Breast epithelium (tissue), 4 donors: ENCODE data around the gene MYEOV. TPM values are rescaled to one million over a fixed set of nuclear protein-coding genes. Genes with fewer than 3 reads are reported as not detected.

Experiments used
- DNase-seq, 2 donors: peaks; one replicate each; pipeline ENCODE4 v3.0.0-alpha.2; 2019; ENCODE audit warnings: low spot score in 2 of 2
- H3K27ac ChIP-seq, 2 donors: fragments of 200-600 bp; sonication (generic) in 1 of 2; one replicate each; pipeline ENCODE4 v1.5.1; 2016 to 2019; ENCODE audit warnings: mild to moderate bottlenecking in 1 of 2
- H3K27me3 ChIP-seq, 2 donors: fragments of 200-600 bp; sonication (generic) in 1 of 2; one replicate each; pipeline versions ENCODE4 v1.5.1 to v1.6.0; 2017 to 2019; ENCODE audit warnings: control low read depth in 1 of 2, mild to moderate bottlenecking in 1 of 2
- H3K36me3 ChIP-seq: fragments of 200-600 bp; one replicate; pipeline ENCODE4 v1.5.1; 2019
- H3K4me1 ChIP-seq, 2 donors: fragments of 200-600 bp; sonication (generic); one replicate each; pipeline ENCODE4 v1.5.1; 2016 to 2019; ENCODE audit warnings: control low read depth in 1 of 2
- H3K4me3 ChIP-seq, 3 donors: fragments of 200-600 bp; sonication (generic); 1 replicate in 2 of 3; 2 replicates in 1 of 3; pipeline ENCODE4 v1.5.1; 2016 to 2019; ENCODE audit warnings: mild to moderate bottlenecking in 3 of 3, moderate library complexity in 2 of 3
- H3K9me3 ChIP-seq, 2 donors: fragments of 200-600 bp; sonication (generic) in 1 of 2; one replicate each; pipeline ENCODE4 v1.5.1; 2016 to 2019; ENCODE audit warnings: control low read depth in 1 of 2
- POLR2A ChIP-seq: fragments of 450-650 bp; IDR thresholded peaks from one replicate; pipeline ENCODE4 v1.6.1; 2016; ENCODE audit warnings: antibody characterized with exemption, mild to moderate bottlenecking, moderate library complexity
- POLR2AphosphoS5 ChIP-seq, 3 donors: sonication (generic); formaldehyde crosslinking; IDR thresholded peaks; one replicate each; pipeline ENCODE4 v1.6.1; 2017; ENCODE audit warnings: antibody characterized with exemption in 3 of 3
- intact Hi-C: fragments of 100-400 bp; cut with DNase I; formaldehyde crosslinking; loops from one replicate; pipeline ENCODE4 v1.15.1; 2023; ENCODE audit warnings: low total_unique reads
- total RNA-seq, 3 donors: library from RNA; depleted of rRNA; stranded (reverse); fragments of >200 nt; gene quantifications; one replicate each; pipeline ENCODE4 v1.1.0, GENCODE V29; 2016
- TF ChIP-seq, protein P1 (sequence below), 3 donors: fragments of 450-650 bp; IDR thresholded peaks; one replicate each; pipeline ENCODE4 v1.5.1; 2016 to 2017; ENCODE audit warnings: antibody characterized with exemption in 3 of 3, mild to moderate bottlenecking in 3 of 3, moderate library complexity in 3 of 3

The MYEOV gene
- total RNA-seq, 3 donors from 2014 or later = 2.8 to 22.0 (median 18.7) TPM

DNA sequence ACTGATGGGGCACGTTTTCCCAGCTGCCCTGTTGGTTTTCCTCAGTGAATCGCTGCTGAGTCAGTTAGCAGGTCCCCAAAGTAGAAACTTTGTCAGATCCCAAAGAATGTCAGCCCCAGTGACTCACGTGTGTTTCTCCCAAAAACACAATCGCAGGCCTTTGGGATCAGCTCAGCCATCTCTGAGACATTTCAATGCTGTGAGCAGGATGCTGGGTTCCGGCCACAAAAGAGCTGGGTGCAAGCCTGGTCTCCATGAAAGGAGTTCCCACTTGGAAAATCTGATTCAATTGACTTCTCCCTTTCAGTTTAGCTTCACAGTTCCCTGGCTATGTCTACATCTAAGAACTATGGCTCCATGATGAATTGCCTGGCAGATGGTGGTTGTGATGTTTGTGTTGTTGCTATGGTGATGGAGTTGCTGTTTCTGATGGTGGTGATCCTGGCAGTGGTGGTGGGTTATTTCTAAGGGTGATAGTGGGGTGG lies 28.0 kb downstream of the MYEOV start:
- intact Hi-C loops = loop anchor here (2.0 kb wide), 1 partner anchor 39 kb away; no protein-coding TSS in a partner anchor
- H3K4me1 ChIP-seq = no peaks in the 10 kb centered on the region
- DNase-seq = no peak
- no peak overlapping the region for H3K27ac ChIP-seq
- TF ChIP-seq, protein P1, sequence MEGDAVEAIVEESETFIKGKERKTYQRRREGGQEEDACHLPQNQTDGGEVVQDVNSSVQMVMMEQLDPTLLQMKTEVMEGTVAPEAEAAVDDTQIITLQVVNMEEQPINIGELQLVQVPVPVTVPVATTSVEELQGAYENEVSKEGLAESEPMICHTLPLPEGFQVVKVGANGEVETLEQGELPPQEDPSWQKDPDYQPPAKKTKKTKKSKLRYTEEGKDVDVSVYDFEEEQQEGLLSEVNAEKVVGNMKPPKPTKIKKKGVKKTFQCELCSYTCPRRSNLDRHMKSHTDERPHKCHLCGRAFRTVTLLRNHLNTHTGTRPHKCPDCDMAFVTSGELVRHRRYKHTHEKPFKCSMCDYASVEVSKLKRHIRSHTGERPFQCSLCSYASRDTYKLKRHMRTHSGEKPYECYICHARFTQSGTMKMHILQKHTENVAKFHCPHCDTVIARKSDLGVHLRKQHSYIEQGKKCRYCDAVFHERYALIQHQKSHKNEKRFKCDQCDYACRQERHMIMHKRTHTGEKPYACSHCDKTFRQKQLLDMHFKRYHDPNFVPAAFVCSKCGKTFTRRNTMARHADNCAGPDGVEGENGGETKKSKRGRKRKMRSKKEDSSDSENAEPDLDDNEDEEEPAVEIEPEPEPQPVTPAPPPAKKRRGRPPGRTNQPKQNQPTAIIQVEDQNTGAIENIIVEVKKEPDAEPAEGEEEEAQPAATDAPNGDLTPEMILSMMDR (IDR thresholded peaks at IDR 0.05) = no peak
- TF ChIP-seq POLR2AphosphoS5 (IDR thresholded peaks at IDR 0.05) (no peak), POLR2A (no peak)
- no peaks in the 10 kb centered on the region for H3K36me3 ChIP-seq
- no peak overlapping the region for H3K4me3 ChIP-seq
- peaks cover 0 to 8% of the 10 kb centered on the region in 2 donors for H3K9me3 ChIP-seq
- H3K27me3 ChIP-seq = no peaks in the 10 kb centered on the region

DNA sequence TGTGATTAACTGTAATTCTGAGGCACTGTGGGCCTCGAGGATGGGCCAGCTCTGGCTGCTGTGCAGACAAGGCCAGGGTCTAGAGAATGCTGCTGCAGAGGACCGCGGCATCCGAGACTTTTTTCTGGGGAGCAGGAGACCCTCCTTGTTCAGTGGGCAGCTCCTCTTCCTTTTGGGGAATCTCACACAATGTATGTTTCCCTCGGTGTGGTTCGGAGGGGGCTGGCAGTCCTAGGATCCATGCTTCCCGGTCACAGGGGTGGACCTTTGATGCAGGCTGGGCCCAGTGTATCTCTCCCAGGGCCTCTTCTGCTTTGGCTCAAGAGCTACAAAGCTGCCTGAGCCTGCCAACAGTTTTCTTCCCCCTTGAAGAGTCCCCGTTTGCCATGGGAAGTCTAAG lies 31.5 kb downstream of the MYEOV start:
- Histone ChIP-seq H3K36me3 (no peaks in the 10 kb centered on the region), H3K27ac (no peak overlapping the region), H3K4me1 (no peaks in the 10 kb centered on the region), H3K27me3 (no peaks in the 10 kb centered on the region), H3K4me3 (no peak overlapping the region), H3K9me3 (no peaks in the 10 kb centered on the region)
- peak in 1 of 2 donors; percentile 15 for DNase-seq
- intact Hi-C loops = loop anchor here (5.0 kb wide), 1 partner anchor 508 kb away; no protein-coding TSS in a partner anchor
- TF ChIP-seq, protein P1 (IDR thresholded peaks at IDR 0.05) = no peak
- TF ChIP-seq POLR2A (no peak), POLR2AphosphoS5 (IDR thresholded peaks at IDR 0.05) (no peak)

DNA sequence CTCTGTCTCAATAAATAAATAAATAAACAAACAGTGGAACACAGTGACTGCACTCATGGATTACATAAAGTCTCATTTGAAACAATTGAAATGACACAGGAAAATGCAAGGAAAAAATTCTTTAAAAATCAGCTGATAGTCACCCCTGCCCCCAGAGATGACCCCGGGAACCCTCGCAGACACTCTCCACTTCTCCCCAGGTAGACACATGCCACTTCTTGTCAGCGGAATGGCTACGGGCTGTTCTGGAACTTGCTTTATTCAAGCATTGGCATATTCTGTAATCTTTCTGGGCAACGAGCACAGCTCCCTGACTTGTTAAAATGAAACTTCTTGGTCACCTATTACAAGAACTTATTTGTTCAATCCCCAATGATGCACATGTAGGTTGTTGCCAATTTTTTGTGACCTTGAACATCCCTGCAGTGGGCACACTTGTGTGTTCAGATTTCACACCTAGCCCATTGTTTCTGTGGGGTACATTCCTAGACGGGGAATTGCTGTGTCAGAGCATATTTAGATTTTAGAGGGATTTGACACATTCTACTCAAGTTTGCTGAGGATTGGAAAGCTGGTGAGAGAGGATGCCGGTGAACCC lies 32.8 kb downstream of the MYEOV start:
- Histone ChIP-seq H3K27me3 (no peaks in the 10 kb centered on the region), H3K9me3 (no peaks in the 10 kb centered on the region), H3K4me3 (no peak overlapping the region), H3K4me1 (no peaks in the 10 kb centered on the region), H3K36me3 (no peaks in the 10 kb centered on the region), H3K27ac (no peak overlapping the region)
- intact Hi-C loops = loop anchor here (5.0 kb wide), 1 partner anchor 509 kb away; no protein-coding TSS in a partner anchor
- no peak for DNase-seq
- TF ChIP-seq POLR2A = no peak
- TF ChIP-seq POLR2AphosphoS5 (IDR thresholded peaks at IDR 0.05) = no peak
- TF ChIP-seq, protein P1 (IDR thresholded peaks at IDR 0.05) = no peak

DNA sequence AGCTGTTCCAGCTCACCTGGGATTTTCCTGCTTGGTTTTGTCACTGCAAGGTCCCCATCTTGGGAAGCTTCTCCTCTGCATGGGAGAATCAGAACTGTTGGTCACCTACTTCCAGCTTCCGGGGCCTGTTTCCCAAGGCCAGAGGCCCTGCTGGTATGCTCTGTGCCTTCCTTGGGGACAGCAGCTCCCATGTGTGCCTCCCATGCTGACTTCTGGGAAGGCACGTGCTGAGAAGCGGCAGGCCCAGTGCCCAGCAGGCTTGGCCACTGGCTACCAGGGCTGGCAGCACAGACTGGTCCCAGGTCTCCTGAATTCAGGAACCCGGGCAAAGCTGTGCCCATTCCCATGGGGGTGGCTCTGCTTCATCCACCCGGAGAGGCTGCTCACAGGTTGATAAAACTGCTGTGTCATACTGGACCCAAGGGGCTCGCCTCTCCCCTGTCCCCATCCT lies 33.8 kb downstream of the MYEOV start:
- DNase-seq = peak in 1 of 2 donors; percentile 47
- no peaks in the 10 kb centered on the region for H3K4me1 ChIP-seq
- no peaks in the 10 kb centered on the region for H3K9me3 ChIP-seq
- H3K27me3 ChIP-seq = no peaks in the 10 kb centered on the region
- no peak overlapping the region for H3K27ac ChIP-seq
- H3K36me3 ChIP-seq = no peaks in the 10 kb centered on the region
- no peak overlapping the region for H3K4me3 ChIP-seq
- TF ChIP-seq, protein P1 (IDR thresholded peaks at IDR 0.05) = no peak
- TF ChIP-seq POLR2A (no peak), POLR2AphosphoS5 (IDR thresholded peaks at IDR 0.05) (no peak)
- intact Hi-C loops = loop anchor here (5.0 kb wide), 1 partner anchor 510 kb away; no protein-coding TSS in a partner anchor

DNA sequence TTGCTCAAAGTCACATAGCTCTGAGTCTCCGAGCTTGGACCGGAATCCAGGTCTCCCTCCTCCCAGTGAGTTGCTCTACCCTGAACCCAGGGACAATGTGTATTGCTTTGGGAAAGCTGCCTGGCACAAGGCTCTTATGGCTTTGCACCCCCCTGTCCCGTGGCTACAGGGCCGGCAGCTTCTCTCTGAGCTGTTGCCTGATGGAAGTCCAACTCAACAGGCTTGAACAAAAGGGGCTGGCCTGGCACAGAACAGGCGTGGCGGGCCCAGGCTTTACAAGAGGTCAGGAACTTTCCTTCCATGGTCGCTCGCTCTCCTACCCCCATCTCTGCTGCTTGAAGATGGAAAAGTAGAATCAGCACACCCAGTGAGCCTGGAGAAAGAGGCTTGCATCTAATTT lies 34.3 kb downstream of the MYEOV start:
- Histone ChIP-seq H3K9me3 (no peaks in the 10 kb centered on the region), H3K4me3 (no peak overlapping the region), H3K4me1 (no peaks in the 10 kb centered on the region), H3K27me3 (no peaks in the 10 kb centered on the region), H3K36me3 (no peaks in the 10 kb centered on the region), H3K27ac (no peak overlapping the region)
- DNase-seq = peak in 1 of 2 donors; percentile 42
- TF ChIP-seq POLR2A (no peak), POLR2AphosphoS5 (IDR thresholded peaks at IDR 0.05) (no peak)
- TF ChIP-seq, protein P1 (IDR thresholded peaks at IDR 0.05) = no peak
- intact Hi-C loops = loop anchor here (5.0 kb wide), 1 partner anchor 511 kb away; no protein-coding TSS in a partner anchor
